HG03521 (cell line): ENCODE results near the gene ZNHIT2.
A peak's percentile ranks its signal among the peaks of the same experiment; 100 is the strongest.

Experiments
- ATAC-seq: cut with Tn5 transposase; IDR thresholded peaks from one replicate; pipeline ENCODE4 v1.9.1; 2021; ENCODE audit warnings: mild to moderate bottlenecking, moderate library complexity; ENCODE audit not compliant: unreplicated experiment

Gene ZNHIT2

DNA sequence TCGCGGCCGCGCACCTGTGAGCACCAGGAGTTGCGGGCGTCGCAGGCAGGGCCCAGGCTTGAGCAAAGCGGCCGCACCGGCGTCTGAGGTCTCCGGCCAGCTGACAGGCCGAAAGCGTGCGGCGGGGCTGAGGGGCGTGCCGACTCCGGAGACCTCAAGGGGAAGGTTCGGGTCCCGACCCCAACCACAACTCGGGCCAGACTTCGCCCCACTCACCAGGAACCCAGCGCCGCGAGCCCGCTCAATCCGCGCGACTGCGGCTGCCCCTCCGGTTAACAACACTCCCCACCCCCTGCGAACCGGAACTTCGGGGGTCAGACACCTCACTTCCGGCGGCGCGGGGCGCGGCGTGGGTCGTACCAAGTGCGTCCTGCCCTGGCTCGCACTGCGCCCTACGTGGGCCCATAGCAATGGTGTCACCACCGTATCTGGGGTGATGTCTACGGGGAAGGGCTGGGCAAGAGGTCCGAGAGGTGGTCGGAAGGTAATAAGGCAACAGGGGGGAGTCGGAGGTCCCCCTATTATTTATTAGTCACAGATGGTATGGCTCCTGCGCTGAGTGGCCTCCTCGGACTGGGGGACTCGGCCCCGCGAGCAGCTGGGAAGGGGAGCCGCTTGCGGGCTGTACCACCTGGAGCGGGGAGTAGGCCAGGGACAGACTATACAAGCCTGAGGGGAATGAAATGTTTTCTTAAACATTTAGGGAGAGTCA is 16.9 kb upstream of the ZNHIT2 start, which contains the start of gene SYVN1:
Gene SYVN1, minus strand, starts transcription at position 280 of the 712 bp plus-strand sequence. CDS start 918 bp downstream, outside the sequence.
- peak; percentile 51 for ATAC-seq

DNA sequence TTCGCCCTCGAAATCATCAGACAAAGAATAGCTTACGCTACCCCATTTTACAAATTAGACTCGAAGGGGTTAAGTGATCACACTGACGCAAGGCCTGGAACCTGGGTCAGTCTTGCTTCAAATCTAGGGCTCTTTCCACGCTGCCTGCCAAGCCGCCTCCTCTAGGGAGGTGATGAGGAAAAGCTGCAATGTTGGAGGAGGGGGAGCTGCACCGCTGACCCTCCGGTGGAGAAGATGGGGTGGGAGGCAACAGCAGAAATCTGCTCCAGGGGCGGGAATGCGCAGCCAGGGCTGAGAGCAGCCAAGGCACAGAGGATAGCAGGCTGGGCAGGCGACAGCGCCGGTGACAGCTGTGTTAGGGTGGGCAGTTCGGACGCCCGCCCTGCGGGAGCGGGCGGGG is 16.2 kb upstream of the ZNHIT2 start:
- no peak for ATAC-seq

DNA sequence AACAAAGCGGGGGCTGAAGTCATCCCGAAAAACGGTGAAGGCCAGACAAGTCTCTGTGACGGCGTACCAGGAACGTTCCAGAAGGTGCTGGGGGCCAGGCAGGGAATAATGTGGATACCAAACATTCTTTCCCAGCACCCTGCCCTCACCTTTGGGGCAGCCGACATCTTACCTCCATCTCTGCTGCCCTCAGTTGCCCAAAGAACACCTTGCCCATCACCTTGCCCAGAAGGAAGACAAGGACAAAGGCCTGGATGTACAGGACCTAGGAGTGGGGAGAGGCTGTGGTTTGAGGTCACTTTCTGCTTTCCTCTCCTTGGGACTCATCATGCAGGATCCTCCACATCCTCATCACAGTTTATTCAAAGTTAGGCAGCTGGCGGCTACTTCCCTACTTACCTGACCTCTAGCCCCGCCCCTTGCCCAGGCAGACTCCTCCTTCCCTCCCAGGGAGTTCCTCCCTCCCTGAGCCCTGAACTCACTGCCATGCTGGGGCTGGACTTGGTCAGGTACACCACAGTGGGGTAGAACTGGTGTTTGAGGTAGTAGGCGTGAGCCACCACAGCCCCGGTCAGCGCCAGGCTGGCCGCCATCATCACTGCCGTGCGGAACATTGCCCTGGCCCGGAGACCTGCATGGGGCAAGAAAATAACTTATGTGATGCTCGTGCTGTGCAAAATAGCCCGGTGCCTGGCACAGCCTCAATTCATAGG is 15.6 kb upstream of the ZNHIT2 start:
- no peak for ATAC-seq

DNA sequence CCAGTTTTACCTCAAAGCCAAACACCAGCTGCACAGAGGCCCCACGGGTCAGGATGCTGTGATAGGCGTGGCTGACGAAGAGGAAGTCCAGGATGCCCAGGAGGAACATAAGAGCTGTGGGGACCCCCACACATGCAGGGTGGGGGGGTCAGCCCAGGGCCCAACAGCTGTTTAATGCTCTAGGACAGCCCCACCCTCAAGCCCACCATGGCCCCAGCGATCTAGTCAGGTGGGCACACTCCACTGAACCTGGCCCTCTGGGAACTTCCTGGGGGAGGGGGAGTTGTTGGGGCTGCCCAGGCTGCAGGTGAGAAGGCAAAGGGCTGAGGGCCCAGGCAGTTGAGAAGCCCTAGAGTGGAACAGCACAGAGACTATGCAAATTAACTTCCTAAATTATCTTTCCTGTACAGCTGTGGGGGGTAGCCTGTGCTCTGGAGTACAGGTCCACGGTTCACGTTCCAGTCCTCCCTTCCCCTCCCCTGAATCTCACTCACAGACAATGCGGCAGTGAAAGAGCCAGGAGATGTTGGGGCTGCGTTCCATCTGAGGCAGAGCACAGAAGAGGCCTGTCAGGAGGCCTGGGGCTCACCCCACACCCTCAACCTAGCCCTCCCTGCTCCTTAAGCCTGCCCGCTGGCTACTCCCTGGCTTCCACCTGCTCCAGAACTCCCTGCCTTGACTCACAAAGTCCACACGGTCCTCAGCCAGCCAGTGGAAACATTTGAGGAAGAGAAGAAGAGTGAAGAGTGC is 14.9 kb upstream of the ZNHIT2 start:
- ATAC-seq = no peak

DNA sequence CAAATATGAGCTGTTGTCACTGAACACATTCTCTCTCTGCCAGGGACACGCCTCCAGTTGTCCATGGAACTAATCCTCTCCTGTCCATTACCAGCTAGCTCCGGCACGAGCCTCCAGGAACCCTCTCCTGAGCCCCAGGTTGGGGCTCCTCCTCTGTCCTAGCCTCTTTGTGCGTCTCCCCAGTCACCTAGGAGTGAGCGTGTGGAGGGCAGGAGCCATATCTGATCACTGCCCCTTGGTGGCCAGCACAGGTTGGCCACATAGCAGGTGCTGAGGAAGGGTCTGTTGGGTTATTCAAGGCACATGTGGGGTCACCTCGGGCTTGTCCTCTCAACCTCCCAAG is 14.4 kb upstream of the ZNHIT2 start:
- no peak for ATAC-seq

DNA sequence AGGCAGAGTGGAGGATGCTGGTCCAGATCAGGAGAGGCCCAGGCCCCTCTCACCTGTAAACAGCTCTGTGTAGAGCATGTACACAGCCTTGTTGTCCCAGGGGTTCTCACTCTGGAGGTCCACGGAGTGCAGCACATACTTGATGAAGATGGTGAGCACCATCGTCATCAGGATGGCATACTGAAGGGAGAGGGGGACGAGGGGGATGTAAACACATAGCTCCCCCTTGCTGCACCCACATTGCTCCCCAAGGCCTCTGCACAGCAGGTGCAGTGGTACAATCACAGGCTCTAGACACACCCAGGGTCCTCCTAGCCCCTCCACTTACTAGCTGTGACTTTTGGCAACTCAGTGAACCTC is 13.9 kb upstream of the ZNHIT2 start:
- ATAC-seq = no peak

DNA sequence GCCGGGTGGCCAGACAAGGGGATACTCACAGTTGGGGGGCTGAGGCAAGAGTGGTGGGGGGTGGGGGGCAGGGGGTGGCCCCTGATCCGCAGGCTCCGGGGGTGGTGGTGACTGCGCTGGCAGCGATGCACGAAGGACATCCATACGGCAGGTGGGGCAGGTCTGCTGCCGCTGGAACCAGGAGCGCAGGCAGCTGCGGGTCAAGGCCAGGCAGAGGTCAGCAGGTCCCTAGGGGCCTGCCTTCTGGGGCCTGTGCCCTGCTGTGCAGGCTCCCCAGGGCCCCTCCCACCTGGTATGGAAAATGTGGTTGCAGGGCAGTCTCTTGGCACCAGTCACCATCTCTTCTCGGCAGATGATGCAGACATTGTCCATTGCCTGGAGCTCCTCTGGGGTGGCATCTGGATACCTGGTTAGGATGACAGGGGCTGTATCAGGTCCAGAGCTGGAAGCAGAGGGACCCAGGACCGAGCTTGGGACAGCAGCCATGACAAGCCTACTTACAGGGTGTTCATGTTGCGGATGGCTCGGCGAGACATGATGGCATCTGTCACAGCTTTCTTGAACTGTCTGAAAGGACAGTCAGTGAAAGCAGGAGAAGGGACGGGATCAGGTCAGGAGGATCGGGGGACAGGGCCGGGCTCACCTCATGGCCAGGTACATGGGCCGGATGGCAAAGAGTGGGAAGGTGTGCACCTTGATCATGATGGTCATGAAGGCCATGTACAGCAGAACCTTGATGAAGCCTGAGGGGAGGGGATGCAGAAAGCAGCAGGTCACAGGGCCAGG is 13.3 kb upstream of the ZNHIT2 start:
- ATAC-seq = no peak

DNA sequence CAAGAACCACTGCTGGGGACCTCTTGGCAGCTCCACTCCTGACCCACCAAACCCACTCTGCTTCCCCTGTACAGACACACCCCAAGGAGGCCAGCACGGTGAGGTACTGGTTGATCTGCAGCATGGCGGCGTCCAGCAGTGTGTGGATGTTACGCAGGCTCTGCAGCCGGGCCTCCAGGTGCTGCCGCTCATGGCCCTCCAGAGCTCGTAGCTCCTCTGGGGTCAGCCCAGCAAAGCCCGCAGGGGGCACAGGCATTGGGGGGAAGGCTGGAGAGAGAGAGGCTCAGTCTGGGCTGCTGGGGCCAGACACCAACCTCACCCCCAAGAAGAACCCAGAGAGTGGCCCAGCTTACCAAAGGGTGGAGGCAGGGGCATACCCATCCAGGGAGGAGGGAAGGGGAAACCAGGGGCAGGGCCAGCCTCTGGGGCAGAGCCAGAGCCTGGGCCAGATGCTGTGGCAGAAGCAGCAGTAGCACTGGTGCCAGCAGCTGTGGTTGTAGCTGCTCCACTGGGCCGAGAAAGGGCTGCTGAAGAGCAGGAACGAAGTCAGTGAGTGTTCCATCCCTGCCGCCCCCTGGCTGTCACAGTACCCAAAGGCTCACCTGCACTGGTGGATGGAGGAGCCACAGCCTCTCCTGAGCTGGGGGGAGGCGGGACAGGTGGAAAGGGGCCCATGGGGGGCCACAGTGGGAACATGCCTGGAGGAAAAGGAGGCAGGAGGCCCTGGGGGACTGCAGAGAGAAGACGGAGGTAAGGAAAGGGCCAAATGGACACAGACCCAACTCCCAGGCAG is 12.3 kb upstream of the ZNHIT2 start:
- no peak for ATAC-seq

DNA sequence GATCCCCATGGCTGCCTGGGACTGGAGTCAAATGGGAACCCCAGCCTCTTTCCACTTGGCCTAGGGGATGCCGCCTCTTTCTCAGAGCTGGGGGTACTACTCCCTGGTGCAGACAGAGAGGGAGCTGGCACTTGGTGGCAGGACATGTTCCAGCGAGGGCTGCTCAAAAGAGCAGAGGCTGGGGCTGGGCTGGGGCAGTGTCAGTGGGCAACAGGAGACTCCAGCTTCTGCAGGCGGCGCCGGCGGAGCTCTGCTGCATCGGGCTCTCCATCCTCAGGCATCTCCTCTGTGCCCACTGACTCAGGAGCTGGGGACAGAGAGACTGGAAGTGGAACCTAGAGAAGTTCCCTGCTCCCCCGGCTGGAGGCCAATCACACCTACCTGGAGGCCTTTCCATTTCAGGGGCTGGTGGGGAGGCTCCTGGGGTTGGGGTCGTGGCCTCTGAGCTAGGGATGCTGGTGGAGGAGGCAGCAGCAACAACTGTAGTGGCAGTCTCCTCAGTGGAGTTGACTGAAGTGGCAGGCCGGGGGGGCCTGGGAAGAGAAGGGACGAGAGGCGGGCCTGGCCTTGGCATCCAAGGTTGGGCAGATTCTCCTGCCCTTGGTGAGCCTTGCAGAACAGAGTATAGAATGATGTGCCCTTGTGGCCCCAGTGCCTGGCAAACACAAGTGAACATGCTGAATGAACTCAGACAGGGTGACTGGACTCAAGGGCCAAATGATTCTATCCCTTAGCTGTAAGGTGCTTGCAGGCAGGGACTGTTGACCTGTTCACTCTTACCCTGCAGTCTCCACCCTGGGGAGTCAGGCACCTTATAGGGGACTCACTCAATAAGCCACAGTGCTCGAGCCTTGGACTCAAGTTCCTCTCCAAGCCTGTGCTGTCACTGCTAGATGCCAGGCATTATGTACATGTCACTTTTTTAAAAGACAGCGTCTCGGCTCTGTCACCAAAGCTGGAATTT is 11.0 kb upstream of the ZNHIT2 start:
- ATAC-seq = no peak

DNA sequence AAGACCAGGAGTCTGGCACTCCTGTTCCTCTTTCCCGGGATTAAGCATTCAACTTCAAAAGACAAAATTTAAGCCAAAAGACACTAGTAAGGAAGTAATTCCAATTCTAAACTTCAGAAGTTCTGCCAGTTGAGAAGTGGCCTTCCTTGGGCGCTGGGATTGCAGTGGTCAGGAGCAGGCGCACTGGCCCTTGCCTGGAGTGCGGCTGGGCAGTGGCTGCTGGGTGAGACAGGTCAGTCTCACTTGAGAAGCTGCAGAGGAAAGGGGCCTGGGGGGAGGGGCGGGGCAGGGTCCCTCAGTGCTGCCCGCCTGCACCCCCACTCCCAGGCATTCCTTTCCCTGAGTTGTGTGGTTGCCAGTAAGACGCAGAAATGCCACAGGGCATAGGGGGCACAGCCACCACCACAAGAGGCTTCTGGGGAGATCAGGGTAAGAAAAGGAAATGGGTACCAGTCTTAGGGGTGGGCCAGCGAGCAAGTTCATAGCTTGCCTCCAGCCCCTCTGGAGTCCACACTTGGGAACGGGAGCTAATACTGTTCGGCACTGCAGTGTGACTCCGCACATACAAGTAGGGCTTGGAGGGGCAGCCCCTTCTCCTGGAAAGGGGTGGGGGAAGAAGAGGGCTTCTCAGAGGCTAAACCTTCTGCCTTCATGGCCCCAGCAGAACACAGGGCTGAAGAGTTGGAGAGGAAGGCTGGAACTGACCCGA is 10.1 kb upstream of the ZNHIT2 start:
- no peak for ATAC-seq

DNA sequence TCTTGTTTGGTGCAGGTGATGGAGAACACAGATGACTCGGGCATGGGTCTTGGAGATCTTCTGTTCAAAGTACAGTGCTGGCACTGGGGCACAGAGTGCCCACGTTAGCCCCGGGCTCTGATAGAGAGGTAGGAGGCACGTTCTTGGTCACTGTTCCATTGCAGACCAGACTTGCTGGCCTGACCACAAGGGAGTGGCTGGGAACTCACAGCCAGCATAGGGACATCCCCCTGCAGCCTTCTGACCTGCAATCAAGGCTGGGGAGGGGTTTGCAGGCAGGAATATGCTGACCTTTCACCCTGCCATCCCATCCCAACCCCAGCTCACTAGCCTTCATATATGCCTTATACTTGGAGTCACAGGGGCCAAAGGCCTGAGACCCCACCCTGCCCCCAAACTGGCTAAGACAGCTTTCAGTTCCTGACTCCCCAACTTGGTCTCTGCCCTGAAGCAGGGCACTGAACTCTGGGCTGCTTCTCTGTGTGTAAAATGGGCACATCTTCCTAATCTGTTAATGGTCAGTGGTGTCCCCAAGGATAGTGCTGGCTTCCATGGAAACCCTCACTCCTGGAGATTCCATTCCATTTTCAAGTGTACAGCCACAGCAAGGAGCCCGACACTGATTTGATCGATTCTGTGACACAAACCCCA is 9.2 kb upstream of the ZNHIT2 start:
- no peak for ATAC-seq

DNA sequence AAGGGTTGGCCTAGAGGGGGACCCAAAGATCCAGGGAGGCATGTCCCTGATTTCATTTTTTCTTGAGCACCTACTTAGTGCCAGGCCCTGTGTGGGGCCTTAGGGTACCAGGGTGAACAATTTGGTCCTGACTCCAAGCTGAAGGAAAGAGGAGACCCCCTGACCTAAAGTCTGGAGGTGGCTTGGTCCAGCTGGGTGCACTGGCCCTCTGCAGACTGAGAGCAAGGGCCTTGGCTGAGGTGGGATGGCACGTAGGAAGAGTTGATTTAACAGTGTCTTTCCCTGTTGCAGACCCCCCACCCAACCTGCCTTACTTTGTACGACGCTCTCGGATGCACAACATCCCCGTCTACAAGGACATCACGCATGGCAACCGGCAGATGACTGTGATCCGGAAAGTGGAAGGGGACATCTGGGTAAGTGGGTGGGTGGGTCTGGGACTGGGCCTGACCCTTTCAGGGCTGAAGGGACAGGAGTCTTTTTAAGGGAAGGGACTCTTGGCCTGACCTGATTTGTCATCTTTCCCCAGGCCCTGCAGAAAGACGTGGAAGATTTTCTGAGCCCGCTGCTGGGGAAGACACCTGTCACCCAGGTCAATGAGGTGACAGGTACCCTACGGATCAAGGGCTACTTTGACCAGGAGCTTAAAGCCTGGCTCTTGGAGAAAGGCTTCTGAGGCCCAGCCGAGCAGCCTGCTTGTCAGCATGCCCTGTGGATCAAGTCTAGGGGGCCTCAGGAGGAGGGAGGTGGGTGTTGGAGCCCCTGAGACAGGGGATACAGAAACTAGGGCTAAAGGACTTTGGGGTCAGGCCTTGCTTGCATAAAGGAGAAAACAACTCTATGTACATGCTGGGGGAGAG is 7.9 kb upstream of the ZNHIT2 start:
- no peak for ATAC-seq

DNA sequence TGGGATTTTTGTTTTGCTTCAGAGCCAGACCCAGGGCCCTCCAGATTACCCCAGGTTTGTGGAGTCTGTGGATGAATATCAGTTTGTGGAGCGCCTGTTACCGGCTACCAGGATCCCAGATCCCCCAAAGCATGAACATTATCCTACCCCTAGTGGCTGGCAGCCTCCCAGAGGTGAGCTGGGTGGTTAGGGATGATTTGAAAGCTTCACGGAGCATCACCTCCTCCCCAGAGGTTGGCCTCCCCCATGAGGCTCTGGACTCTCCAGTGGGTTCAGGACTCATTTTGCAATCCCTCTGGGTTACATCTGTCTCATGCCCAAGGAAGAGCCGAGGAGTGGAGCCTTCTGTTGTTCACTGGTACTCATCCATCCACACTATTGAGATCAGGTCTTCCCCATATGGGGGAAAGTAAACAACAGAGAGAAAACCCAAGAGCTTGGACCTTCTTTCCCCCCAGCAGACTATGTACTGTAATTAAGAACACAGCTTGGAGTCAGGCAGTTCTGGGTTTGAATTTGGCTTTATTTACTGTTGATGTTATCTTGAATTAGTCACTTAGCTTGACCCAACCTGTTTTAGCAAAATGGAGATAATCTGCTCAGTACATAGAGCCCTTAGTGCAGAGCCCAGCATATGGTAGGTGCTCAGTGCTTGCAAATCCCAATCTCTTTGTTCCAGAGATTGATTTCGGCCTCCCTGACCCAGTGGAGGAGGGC is 7.1 kb upstream of the ZNHIT2 start:
- ATAC-seq = no peak

DNA sequence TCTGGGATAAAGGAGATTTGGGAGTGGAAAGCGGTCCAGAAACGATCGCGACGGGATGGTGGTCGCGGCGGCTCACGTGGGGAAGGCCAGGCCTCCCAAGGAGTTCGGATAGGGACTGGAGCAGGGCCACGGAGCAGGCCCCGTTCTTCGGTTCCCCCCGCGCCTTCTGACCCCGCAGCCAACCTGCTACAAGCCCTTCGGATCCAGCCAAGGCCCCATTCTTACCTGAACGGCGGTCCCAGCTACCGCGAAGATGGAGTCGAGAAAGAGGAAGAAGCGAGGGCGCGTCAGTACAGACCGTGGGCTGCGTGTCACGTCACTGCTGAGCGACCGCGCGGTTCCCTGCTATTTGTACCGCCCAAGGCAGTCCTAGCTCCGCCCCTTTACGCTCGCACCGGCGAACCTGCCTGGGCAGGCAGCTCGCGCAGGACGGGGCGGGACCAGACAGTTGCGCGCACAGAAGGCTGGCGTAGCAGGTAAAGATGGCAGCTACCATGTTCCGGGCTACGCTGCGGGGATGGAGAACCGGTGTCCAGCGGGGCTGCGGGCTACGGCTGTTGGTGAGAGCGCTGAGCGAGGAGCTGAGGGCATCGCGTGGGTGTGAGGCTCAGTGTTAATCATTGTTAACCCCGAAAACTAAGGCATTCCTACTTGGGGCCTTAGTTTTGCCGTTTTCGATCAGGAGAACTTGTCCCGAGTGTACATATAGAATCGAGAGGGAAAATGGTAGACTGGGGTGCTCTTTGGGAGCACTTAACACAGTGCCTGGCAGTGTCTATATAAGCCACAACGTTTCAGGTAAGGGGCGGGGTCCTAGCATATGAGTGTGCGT is 4.6 kb upstream of the ZNHIT2 start, which contains the start of the genes FAU and MRPL49:
Gene FAU, minus strand, starts transcription at position 270 of the 832 bp plus-strand sequence. CDS start 321 bp downstream, outside the sequence.
Gene MRPL49, plus strand, starts transcription at position 457 of the 832 bp plus-strand sequence. Its CDS starts 26 bp downstream, at position 483.
- ATAC-seq = peak; percentile 72

DNA sequence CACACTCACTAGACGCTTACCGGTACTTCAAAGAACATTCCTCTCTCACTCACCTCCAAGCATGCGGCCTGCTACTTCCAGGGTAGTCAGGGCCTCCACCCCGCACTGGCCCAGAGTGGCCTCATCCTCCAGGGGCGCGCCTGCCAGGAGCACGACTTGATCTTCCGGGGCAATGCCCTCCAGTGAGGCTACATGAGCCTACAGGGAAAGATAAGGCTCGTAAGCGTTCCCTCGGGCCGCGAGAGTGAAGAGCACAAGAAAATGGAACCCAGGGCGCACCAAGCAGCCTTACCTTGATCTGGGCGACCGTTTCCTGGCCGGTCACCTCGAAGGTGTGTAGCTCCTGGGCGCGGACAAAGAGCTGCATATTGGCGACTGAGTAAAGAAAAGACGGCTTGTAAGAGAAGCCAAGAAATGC is 4.0 kb upstream of the ZNHIT2 start:
- ATAC-seq = no peak
